H1 (cell line): Measurements from ENCODE around the gene SCOC. TPM values are rescaled to one million over a fixed set of nuclear protein-coding genes. Genes with fewer than 3 reads are reported as not detected.

Experiments used
- CTCF ChIA-PET: fragments of 300-600 bp; sonication (Branson Sonifier 250); formaldehyde crosslinking; loops from one replicate; lab custom pipeline; 2021; ENCODE audit not compliant: partially characterized antibody; lab: Charles Lee
- POLR2A ChIA-PET: fragments of 300-600 bp; sonication (Branson Sonifier 250); formaldehyde crosslinking; loops from one replicate; lab custom pipeline; 2021; ENCODE audit warnings: inconsistent platforms; ENCODE audit not compliant: partially characterized antibody; lab: Charles Lee
- DNase-seq, 2 experiments: peaks; one replicate each; pipeline versions ENCODE4 v3.0.0 to v3.0.0-alpha.2; 2010 to 2022; ENCODE audit warnings: low spot score in 2 of 2, low read depth in 1 of 2, mixed read lengths in 1 of 2
- FAIRE-seq: peaks from 2 replicates; lab custom pipeline; 2011; peaks lifted over from hg19 to GRCh38; lab: Jason Lieb, UNC
- H2AFZ ChIP-seq: 2 replicates; pipeline ENCODE4 v1.8.1; 2012; ENCODE audit warnings: low read length, inconsistent platforms
- H2AK5ac ChIP-seq: 2 replicates; pipeline ENCODE4 v1.6.1; 2013; ENCODE audit warnings: low read depth, low read length
- H2BK120ac ChIP-seq: replicated peaks from 2 replicates; pipeline ENCODE3; 2013; ENCODE audit warnings: low read depth, low read length, inconsistent platforms
- H2BK12ac ChIP-seq: 2 replicates; pipeline ENCODE4 v1.6.1; 2013; ENCODE audit warnings: low read depth, low read length
- H2BK15ac ChIP-seq: 2 replicates; pipeline ENCODE4 v1.6.1; 2013; ENCODE audit warnings: low read length
- H2BK20ac ChIP-seq: 2 replicates; pipeline ENCODE4 v1.6.1; 2013; ENCODE audit warnings: low read length
- H2BK5ac ChIP-seq: 2 replicates; pipeline ENCODE4 v1.6.1; 2013; ENCODE audit warnings: low read depth, low read length
- H3K14ac ChIP-seq: 2 replicates; pipeline ENCODE4 v1.6.1; 2013; ENCODE audit warnings: inconsistent platforms; ENCODE audit not compliant: insufficient read length
- H3K18ac ChIP-seq: 2 replicates; pipeline ENCODE4 v1.6.1; 2013; ENCODE audit warnings: low read length; ENCODE audit errors: extremely low read depth
- H3K23ac ChIP-seq: 2 replicates; pipeline ENCODE4 v1.6.1; 2013; ENCODE audit warnings: inconsistent platforms; ENCODE audit not compliant: insufficient read length
- H3K23me2 ChIP-seq: 2 replicates; pipeline ENCODE4 v1.6.1; 2013; ENCODE audit warnings: low read depth, low read length
- H3K27ac ChIP-seq: 2 replicates; pipeline ENCODE4 v1.6.1; 2011; ENCODE audit warnings: low read depth, low read length, inconsistent platforms
- H3K27me3 ChIP-seq, 4 experiments: replicated peaks in 1 of 4; 1 replicate in 1 of 4; 2 replicates in 3 of 4; pipeline versions ENCODE4 v1.6.1 to v1.8.1; 2011 to 2013; ENCODE audit warnings: low read length in 3 of 4, mild to moderate bottlenecking in 3 of 4, inconsistent platforms in 2 of 4, mixed read lengths in 2 of 4, moderate library complexity in 1 of 4; ENCODE audit not compliant: control insufficient read depth in 3 of 4, insufficient read depth in 3 of 4; ENCODE audit errors: extremely low read depth in 1 of 4
- H3K36me3 ChIP-seq, 4 experiments: 2 replicates each; pipeline versions ENCODE4 v1.6.1 to v1.8.1; 2011 to 2013; ENCODE audit warnings: mild to moderate bottlenecking in 4 of 4, low read length in 3 of 4, moderate library complexity in 2 of 4, control low read depth in 1 of 4, inconsistent platforms in 1 of 4; ENCODE audit not compliant: insufficient read depth in 4 of 4, control insufficient read depth in 2 of 4
- H3K4ac ChIP-seq: replicated peaks from 2 replicates; pipeline ENCODE3; 2013; ENCODE audit warnings: low read length, low read depth, mixed read lengths, inconsistent platforms; ENCODE audit not compliant: insufficient read length
- H3K4me1 ChIP-seq, 4 experiments: replicated peaks in 1 of 4; 1 replicate in 1 of 4; 2 replicates in 3 of 4; pipeline versions ENCODE4 v1.6.1 to v1.8.1; 2011 to 2013; ENCODE audit warnings: low read length in 3 of 4, inconsistent platforms in 2 of 4, mixed read lengths in 1 of 4; ENCODE audit not compliant: insufficient read depth in 4 of 4, control insufficient read depth in 3 of 4
- H3K4me2 ChIP-seq, 2 experiments: 2 replicates each; pipeline versions ENCODE4 v1.6.1 to v1.8.1; 2011 to 2013; ENCODE audit warnings: low read depth in 2 of 2, low read length in 2 of 2, control low read depth in 1 of 2, inconsistent platforms in 1 of 2, mild to moderate bottlenecking in 1 of 2; ENCODE audit not compliant: insufficient read depth in 1 of 2
- H3K4me3 ChIP-seq, 4 experiments: fragments of 200-600, 300-600 bp in 1 of 4; sonication (generic), shearing (Covaris generic), sonication (Bioruptor Twin) in 1 of 4; 2 replicates each; pipeline versions ENCODE4 v1.5.1 to v1.8.1; 2011 to 2016; ENCODE audit warnings: low read length in 4 of 4, low read depth in 3 of 4, control low read depth in 2 of 4, inconsistent platforms in 2 of 4, mild to moderate bottlenecking in 2 of 4, mixed read lengths in 1 of 4, moderate library complexity in 1 of 4; ENCODE audit not compliant: insufficient read depth in 2 of 4; ENCODE audit errors: extremely low read depth in 1 of 4
- H3K56ac ChIP-seq: replicated peaks from 2 replicates; pipeline ENCODE3; 2013; ENCODE audit warnings: low read depth, mild to moderate bottlenecking, mixed read lengths, low read length, inconsistent platforms; ENCODE audit not compliant: insufficient read length
- H3K79me1 ChIP-seq: 2 replicates; pipeline ENCODE4 v1.6.1; 2013; ENCODE audit warnings: low read depth, low read length, control low read depth
- H3K79me2 ChIP-seq, 2 experiments: 2 replicates each; pipeline versions ENCODE4 v1.6.1 to v1.8.1; 2012 to 2013; ENCODE audit warnings: low read length in 2 of 2, mild to moderate bottlenecking in 2 of 2, inconsistent platforms in 1 of 2; ENCODE audit not compliant: insufficient read depth in 2 of 2, control insufficient read depth in 1 of 2
- H3K9ac ChIP-seq, 4 experiments: replicated peaks in 1 of 4; 1 replicate in 1 of 4; 2 replicates in 3 of 4; pipeline versions ENCODE4 v1.6.1 to v1.8.1; 2011 to 2013; ENCODE audit warnings: low read depth in 3 of 4, low read length in 3 of 4, control low read depth in 2 of 4, mild to moderate bottlenecking in 2 of 4, moderate library complexity in 2 of 4, inconsistent platforms in 1 of 4; ENCODE audit errors: extremely low read depth in 1 of 4
- H3K9me3 ChIP-seq, 2 experiments: 2 replicates each; pipeline versions ENCODE4 v1.6.1 to v1.8.1; 2012 to 2013; ENCODE audit warnings: mild to moderate bottlenecking in 2 of 2, moderate library complexity in 2 of 2, control low read depth in 1 of 2, inconsistent platforms in 1 of 2, low read depth in 1 of 2, low read length in 1 of 2, mixed read lengths in 1 of 2; ENCODE audit not compliant: insufficient read depth in 2 of 2
- H4K20me1 ChIP-seq, 2 experiments: replicated peaks in 1 of 2; 2 replicates each; pipeline versions ENCODE3 to v1.8.1; 2011 to 2013; ENCODE audit warnings: inconsistent platforms in 2 of 2, low read length in 2 of 2, mild to moderate bottlenecking in 1 of 2; ENCODE audit not compliant: insufficient read depth in 2 of 2, control insufficient read depth in 1 of 2
- H4K5ac ChIP-seq: 2 replicates; pipeline ENCODE4 v1.6.1; 2013; ENCODE audit warnings: low read length, low read depth, mixed read lengths, inconsistent platforms; ENCODE audit not compliant: insufficient read length
- H4K8ac ChIP-seq: 2 replicates; pipeline ENCODE4 v1.8.0; 2013; ENCODE audit warnings: mild to moderate bottlenecking, moderate library complexity, low read length, inconsistent platforms; ENCODE audit not compliant: insufficient read depth; ENCODE audit errors: extremely low read depth
- H4K91ac ChIP-seq: replicated peaks from 2 replicates; pipeline ENCODE3; 2013; ENCODE audit warnings: low read length, mixed read lengths, inconsistent platforms; ENCODE audit not compliant: insufficient read length
- ASH2L ChIP-seq: fragments of 200-600, 300-600 bp; sonication (generic); IDR thresholded peaks from one replicate; pipeline ENCODE4 v1.7.1; 2017; ENCODE audit warnings: low read length
- BACH1 ChIP-seq: IDR thresholded peaks from 2 replicates; pipeline ENCODE4 v1.6.1; 2012; ENCODE audit warnings: low read length, improper control_type of control experiment
- CEBPB ChIP-seq: IDR thresholded peaks from 2 replicates; pipeline ENCODE4 v1.6.1; 2012; ENCODE audit warnings: low read depth, low read length
- CHD1 ChIP-seq: IDR thresholded peaks from 2 replicates; pipeline ENCODE4 v1.6.1; 2012; ENCODE audit warnings: low read depth, low read length, improper control_type of control experiment
- EP300 ChIP-seq, 2 experiments: IDR thresholded peaks; 1 replicate in 1 of 2; 2 replicates in 1 of 2; pipeline ENCODE4 v1.6.1; 2011 to 2012; ENCODE audit warnings: low read depth in 2 of 2, low read length in 2 of 2, mild to moderate bottlenecking in 2 of 2, borderline replicate concordance in 1 of 2, inconsistent platforms in 1 of 2, moderate library complexity in 1 of 2
- NRF1 ChIP-seq: IDR thresholded peaks from 2 replicates; pipeline ENCODE4 v1.6.1; 2011; ENCODE audit warnings: mild to moderate bottlenecking, low read depth, low read length, improper control_type of control experiment
- POU5F1 ChIP-seq: IDR thresholded peaks from 2 replicates; pipeline ENCODE4 v1.6.1; 2011; ENCODE audit warnings: low read depth, mild to moderate bottlenecking, low read length, moderate library complexity
- RFX5 ChIP-seq: IDR thresholded peaks from 2 replicates; pipeline ENCODE4 v1.6.1; 2011; ENCODE audit warnings: low read depth, low read length, improper control_type of control experiment, borderline replicate concordance
- SP2 ChIP-seq: IDR thresholded peaks from 2 replicates; pipeline ENCODE4 v1.6.1; 2012; ENCODE audit warnings: mild to moderate bottlenecking, low read length, inconsistent platforms
- SRF ChIP-seq: IDR thresholded peaks from 2 replicates; pipeline ENCODE4 v1.6.1; 2011; ENCODE audit warnings: mild to moderate bottlenecking, low read depth, low read length, moderate library complexity
- SUZ12 ChIP-seq: fragments of 200-600 bp; sonication (generic); IDR thresholded peaks from 2 replicates; pipeline ENCODE4 v1.6.1; 2012; ENCODE audit warnings: mild to moderate bottlenecking, inconsistent platforms, low read length, moderate library complexity, mixed read lengths
- YY1 ChIP-seq: IDR thresholded peaks from 2 replicates; pipeline ENCODE4 v1.6.1; 2011; ENCODE audit warnings: low read depth, mild to moderate bottlenecking, low read length
- ZNF274 ChIP-seq: IDR thresholded peaks from 2 replicates; pipeline ENCODE4 v1.7.0; 2012; ENCODE audit warnings: low read length, borderline replicate concordance; ENCODE audit errors: extremely low read depth
- polyA plus RNA-seq, 7 experiments: library from polyadenylated mRNA; depleted of rRNA in 3 of 7; stranded (reverse) in 5 of 7; unstranded in 2 of 7; fragments of >200 nt in 5 of 7; fragments of 200-250 nt in 2 of 7; gene quantifications; 1 replicate in 5 of 7; 2 replicates in 1 of 7; 4 replicates in 1 of 7; pipeline versions ENCODE4 v1.2.1 to v1.2.3, GENCODE V29; 2011 to 2013; ENCODE audit warnings: missing spikeins in 2 of 7, mixed read lengths in 2 of 7
- total RNA-seq: library from RNA; stranded (reverse); fragmentation: NEBNext Ultra II Directional; extraction: Animal tissue kit (Norgen Biotek cat#: 25700); gene quantifications from 2 replicates; pipeline ENCODE4 v1.2.1, GENCODE V29; 2021

The SCOC gene
- total and polyA plus RNA-seq, 2 of the 8 experiments (the other 6 are each of a cell fraction or from before 2014, with no cell fraction given) = 12.1 to 33.4 TPM

DNA sequence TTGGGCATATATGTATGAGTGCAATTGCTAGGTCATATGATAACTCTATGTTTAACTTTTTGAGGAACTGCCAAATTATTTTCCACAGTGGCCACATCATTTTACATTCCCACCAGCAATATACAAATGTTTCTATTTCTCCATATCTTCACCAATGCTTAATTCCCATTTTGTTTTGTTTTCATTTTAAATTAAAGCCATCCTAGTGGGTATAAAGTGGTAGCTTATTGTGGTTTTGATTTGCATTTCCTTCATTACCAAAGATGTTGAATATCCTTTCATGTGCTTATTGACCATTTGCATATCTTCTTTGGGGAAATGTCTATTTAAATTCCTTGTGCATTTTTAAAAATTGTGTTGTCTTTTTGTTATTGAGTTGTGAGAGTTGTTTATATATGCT is 36.7 kb upstream of the SCOC start:
- Histone ChIP-seq H3K27ac (no peak overlapping the region), H3K36me3 (no peaks in the 10 kb centered on the region), H3K18ac (no peak overlapping the region), H2AFZ (no peak overlapping the region), H4K8ac (no peak overlapping the region), H2BK120ac (no peak overlapping the region), H3K4me2 (no peak overlapping the region), H3K23ac (no peak overlapping the region), H2BK20ac (no peak overlapping the region), H3K14ac (no peak overlapping the region), H3K9ac (no peak overlapping the region), H3K56ac (no peak overlapping the region), H3K9me3 (no peaks in the 10 kb centered on the region), H4K5ac (no peak overlapping the region), H2BK15ac (no peak overlapping the region), H2AK5ac (no peak overlapping the region), H3K4me3 (no peak overlapping the region), H4K91ac (no peak overlapping the region), H3K4ac (no peak overlapping the region), H3K27me3 (peaks cover 0 to 1% (median 0%) of the 10 kb centered on the region in 4 experiments; a peak in 1 of 7 replicates), H3K23me2 (no peaks in the 10 kb centered on the region), H4K20me1 (no peaks in the 10 kb centered on the region), H2BK12ac (no peak overlapping the region), H3K4me1 (no peaks in the 10 kb centered on the region), H3K79me1 (no peaks in the 10 kb centered on the region), H2BK5ac (no peak overlapping the region), H3K79me2 (no peaks in the 10 kb centered on the region)
- ChIA-PET POLR2A (no interaction called here), CTCF (interaction anchor here (1.9 kb wide), 1 partner anchor 10 kb away, joined by 7 read pairs; no protein-coding TSS in a partner anchor)
- no peak for DNase-seq
- FAIRE-seq = no peak
- no peak for TF ChIP-seq EP300 (IDR thresholded peaks at IDR 0.05; ENCODE audit: borderline replicate concordance in 1 of 2, low read depth in 2 of 2, low read length in 2 of 2)
- no peak for TF ChIP-seq ASH2L
- TF ChIP-seq CEBPB = no peak
- TF ChIP-seq YY1 = no peak
- TF ChIP-seq SP2 = no peak
- TF ChIP-seq SUZ12 = no peak
- TF ChIP-seq BACH1 = no peak
- no peak for TF ChIP-seq SRF
- TF ChIP-seq ZNF274 = no peak
- no peak for TF ChIP-seq POU5F1
- no peak for TF ChIP-seq RFX5
- TF ChIP-seq CHD1 = no peak
- TF ChIP-seq NRF1 = no peak
